ENCODE data around the gene SMYD3.
"Not testable (repeated sequence)": the region's sequence is repeated elsewhere in the genome, so short reads cannot be mapped to it uniquely, and the experiment has no call there.

Gene SMYD3

GRCh38 chr1:246001142-246001836, 505.8 kb downstream of the SMYD3 start:
- no peak for DNase-seq

GRCh38 chr1:246000638-246001015, 506.5 kb downstream of the SMYD3 start:
- DNase-seq: no peak

GRCh38 chr1:245999697-246000637, 507.1 kb downstream of the SMYD3 start:
- no peak for DNase-seq

DNA sequence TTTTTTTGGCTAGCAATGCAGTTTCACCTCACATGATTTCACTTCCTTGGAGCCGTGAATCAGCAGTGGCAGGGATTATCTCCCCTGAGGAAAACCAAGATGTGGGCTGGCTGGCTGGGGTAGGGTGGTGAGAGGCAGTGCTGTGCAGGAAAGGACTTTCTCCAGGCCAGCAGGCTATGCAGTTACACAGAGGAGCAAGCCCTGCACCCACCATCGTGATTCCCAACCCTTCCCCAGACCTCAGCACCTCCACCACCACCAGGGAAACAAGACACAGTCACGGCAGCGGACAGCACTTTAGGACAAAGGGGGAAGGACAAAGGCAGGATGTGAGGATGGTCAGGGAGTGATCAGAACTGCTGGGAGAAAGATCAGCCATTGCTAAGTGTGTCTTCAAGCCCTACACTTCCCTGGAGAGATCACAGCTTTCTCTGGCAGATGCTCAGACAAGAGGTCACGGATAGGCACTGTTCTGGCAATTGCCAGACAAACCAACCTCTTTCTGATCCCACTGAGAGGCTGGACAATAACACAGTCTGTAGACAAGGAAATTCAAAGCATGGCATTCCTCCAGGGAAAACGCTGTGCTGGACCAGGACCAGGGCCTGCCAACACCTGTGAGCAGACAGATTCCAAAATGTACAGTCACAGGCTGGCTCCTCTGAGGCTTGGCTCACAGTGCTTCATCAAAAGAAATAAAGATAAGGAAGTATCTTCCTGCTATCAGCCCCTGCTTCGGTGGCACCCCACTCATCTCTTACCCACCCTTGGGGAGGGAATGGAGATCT, 509.4 kb downstream of the SMYD3 start:
- DNase-seq: no peak

GRCh38 chr1:245996811-245997210, 510.3 kb downstream of the SMYD3 start:
- no peak for DNase-seq

GRCh38 chr1:245995474-245995873, 511.6 kb downstream of the SMYD3 start:
- DNase-seq: no peak

GRCh38 chr1:245991266-245991665, 515.8 kb downstream of the SMYD3 start:
- no peak for DNase-seq

DNA sequence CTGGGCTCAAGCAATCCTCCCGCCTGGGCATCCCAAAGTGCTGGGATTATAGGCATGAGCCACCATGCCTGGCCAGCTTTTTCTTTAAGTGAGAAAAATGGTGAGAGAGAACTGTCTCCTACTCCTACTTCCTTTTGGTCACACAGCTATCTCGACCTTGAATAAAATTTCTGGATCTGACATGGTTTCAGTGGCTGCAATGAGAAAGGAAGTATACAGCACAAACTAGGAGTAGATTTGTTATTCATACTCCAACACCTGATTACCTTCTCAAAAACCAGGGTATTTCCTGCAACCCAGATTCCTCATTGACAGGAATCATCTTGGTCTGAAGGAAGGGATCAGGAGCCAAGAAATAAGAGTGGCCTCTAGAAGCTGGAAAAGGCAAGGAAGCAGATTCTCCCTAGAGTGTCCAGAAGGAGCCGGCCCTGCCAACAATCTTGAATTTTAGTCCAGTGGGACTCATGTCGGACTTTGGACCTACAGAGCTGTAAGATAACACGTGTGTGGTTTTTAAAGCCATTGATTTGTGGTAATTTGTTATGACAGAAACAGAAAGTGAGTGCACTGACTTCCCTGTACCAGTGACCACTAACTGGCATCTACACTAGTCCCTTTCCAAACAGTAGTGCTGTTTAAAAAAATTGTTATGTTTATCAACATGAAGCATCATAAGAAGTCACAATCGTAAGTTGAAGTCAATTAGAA, 516.6 kb downstream of the SMYD3 start:
- DNase-seq: no peak

DNA sequence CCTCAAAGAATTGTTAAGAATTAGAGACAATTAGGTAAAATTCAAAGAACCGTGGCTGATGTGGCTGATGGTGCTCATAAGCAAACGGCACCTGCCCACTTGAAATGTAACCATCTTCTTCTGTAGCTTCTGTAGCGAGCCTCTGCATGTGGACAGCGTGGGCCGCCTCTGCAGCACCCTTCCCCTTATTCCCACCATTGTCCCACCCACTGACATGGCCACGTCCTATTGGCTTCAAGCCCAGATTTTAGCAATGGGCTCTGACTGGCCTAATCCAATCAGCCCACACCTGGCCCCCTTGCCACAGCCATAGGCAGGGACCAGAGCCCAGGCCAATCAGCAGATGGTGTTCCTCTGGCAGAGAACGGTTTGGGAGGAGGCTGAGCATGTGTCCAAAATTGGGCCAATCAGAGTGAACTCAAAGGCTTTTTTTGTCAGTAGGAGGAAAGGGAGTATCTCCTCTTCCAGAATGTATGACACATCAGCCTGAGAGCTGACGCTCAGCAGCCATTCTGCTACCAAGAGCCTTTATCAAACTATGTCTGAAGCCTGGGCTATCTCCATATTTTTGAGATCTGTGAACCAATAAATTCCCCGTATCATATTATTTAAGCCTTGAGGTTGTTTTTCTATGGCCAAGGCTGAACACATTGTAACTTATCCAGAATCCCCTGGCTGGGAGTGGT, 518.5 kb downstream of the SMYD3 start:
- DNase-seq: no peak

GRCh38 chr1:245987997-245988392, 519.1 kb downstream of the SMYD3 start:
- DNase-seq: no peak

GRCh38 chr1:245987577-245987976, 519.5 kb downstream of the SMYD3 start:
- no peak for DNase-seq

DNA sequence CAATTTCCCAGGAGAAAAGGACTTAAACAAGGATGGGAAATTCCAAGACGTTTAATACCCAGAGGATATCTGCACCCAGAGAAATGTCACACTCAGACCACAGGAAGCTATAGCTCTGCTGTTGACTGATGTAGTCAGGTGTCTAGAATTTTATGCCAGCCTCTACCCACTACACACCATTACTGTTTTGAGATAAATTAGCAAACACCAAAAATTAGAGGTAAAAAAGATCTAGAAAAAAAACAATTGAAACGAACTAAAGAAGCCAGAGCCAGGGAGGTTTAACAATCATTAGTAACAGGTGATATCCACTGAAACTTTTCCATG, 519.9 kb downstream of the SMYD3 start:
- no peak for DNase-seq

DNA sequence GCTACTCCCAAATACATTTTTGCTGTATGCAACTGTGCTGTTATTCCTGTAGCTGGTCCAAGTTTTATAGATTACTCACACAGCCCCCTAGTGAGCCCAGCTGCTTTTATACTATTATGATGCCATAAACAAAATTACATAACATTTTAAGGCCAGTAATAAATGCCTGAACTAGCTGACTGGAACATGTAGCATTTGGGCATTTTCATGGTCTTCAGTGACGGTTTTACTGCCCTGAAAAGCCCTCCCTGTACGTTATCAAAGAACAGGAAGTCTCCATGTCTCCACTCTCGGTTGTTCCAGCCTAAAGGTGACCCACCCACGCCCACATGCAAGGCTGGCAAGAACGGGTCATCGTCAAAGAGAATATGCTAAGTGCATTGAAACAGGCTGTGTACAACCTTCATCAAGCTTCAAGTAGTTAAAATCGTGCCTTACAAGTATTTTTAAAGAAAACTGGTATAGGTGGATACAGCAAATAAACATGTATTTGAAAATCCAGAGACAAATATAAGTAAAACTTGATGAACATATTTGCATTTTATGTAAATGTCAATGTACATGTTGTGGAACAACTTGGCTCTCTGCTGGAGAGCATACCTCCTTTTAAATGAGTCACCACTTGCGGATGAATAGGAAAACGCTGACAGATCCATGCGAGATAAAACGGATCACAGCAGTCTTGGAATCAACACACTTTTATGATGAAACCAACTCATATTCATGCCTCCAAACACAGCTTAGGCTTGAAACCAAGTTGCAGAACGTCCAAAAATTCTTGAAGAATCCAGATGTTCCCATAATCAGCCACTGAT, 520.5 kb downstream of the SMYD3 start:
- no peak for DNase-seq

GRCh38 chr1:245984390-245985155, 522.5 kb downstream of the SMYD3 start:
- no peak for DNase-seq

GRCh38 chr1:245983294-245983967, 523.6 kb downstream of the SMYD3 start:
- no peak for DNase-seq

DNA sequence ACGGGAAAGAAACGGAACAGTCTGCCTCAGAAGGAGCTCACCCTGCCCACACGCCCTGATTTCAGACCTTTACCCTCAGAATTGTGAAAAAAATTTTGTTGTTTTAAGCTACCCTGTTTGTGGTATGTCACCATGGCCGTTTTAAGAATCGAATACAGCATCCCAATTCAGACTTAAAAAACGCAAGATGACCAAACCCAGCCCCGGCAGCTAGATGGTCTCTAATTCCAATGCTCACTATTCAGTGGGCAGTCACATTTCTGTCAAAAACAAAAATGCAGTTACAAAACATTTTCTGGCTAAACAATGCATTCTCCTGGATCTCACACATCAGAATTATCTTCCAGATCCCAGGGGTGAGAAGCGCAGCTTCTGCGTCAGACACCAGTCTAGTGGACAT, 527.5 kb downstream of the SMYD3 start:
- DNase-seq: no peak

DNA sequence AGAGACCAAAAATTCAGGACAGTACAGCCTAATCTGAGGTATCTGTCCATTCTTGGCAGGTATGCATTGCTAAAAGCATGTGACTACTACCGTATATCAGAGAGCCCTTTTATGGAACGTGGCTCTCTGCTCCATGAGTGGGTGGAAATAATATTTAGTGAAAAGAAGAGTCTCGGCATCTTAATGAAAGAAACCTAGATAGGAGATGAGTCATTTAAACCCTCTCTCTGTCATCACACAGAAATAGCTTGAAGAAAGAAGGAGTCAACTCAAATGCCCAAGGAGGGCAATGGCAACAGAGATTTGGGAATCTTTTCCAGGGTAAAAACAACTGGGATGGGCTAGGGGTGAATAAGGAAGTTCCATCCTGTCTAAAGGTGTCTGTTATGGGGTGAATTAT, 528.2 kb downstream of the SMYD3 start:
- DNase-seq: no peak

DNA sequence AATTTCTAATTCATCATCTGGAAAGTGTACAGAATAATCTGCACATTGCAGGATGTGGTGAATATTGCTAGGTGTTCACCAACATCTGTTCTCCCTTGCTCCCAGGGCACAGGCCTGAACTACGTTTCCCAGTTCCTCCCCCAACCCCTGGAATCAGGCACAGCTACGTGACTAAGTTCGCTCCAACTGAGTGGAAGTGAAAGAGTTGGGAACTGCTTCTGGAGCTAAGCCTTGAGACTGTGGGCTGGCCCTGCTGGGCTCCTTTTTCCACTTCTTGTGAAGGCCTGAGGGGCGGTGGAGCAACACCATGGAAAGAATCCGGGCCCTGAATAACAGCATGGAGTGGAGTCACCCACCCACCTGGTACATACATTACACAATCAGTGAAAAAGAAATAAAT, 534.6 kb downstream of the SMYD3 start:
- no peak for DNase-seq

GRCh38 chr1:245971711-245972085, 535.4 kb downstream of the SMYD3 start:
- DNase-seq: no peak

GRCh38 chr1:245971076-245971710, 535.9 kb downstream of the SMYD3 start:
- not testable (repeated sequence) for DNase-seq

All from NCI-H2171 (cell line).